ENCODE measurements around the gene ATP2C2.

DNA sequence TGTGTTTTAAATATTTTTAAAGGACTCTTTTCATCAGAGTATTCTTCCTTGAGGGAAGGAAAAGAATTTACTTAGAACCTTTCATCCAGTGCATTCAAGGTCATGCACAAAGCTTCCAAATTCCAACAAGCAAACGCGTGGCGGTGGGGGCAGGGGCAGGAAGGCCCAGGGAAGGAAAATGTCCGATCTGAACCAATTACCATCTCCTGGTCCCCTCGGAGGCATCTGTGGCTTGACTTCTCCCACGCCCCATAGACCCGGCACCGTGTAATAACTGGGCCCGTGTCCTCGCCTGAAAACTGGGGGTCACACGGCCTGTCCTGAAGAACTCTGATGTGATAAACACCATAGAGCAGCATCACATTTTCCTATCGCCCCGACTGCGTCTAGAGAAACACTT is 117.8 kb downstream of the ATP2C2 start:
- TF ChIP-seq, protein P1, sequence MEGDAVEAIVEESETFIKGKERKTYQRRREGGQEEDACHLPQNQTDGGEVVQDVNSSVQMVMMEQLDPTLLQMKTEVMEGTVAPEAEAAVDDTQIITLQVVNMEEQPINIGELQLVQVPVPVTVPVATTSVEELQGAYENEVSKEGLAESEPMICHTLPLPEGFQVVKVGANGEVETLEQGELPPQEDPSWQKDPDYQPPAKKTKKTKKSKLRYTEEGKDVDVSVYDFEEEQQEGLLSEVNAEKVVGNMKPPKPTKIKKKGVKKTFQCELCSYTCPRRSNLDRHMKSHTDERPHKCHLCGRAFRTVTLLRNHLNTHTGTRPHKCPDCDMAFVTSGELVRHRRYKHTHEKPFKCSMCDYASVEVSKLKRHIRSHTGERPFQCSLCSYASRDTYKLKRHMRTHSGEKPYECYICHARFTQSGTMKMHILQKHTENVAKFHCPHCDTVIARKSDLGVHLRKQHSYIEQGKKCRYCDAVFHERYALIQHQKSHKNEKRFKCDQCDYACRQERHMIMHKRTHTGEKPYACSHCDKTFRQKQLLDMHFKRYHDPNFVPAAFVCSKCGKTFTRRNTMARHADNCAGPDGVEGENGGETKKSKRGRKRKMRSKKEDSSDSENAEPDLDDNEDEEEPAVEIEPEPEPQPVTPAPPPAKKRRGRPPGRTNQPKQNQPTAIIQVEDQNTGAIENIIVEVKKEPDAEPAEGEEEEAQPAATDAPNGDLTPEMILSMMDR (conservative IDR thresholded peaks at IDR 0.05 in 1 of 2, IDR thresholded peaks at IDR 0.05 in 1 of 2; ENCODE audit: low read depth in 1 of 2, low read length in 2 of 2) = no peak
- no peak for TF ChIP-seq EZH2 (IDR thresholded peaks at IDR 0.05; ENCODE audit: low read length, missing control alignments)

Measured in fibroblast of lung (primary cell).